Stimulated activated CD4-positive, alpha-beta T cell treated with anti-CD3 and anti-CD28 coated beads, TNF-alpha, amount 100 ng/mL, for 1 hour (primary cell): ENCODE results near the gene GPC1.

Experiments
- DNase-seq, 3 donors: peaks; one replicate each; pipeline ENCODE4 v3.0.0-alpha.2; 2020; ENCODE audit warnings: low read depth in 3 of 3, low spot score in 1 of 3

The GPC1 gene

GRCh38 chr2:240396623-240397541 is 38.6 kb upstream of the GPC1 start:
- DNase-seq, result no peak

- DNase-seq, result no peak
These were observed 37.9 kb upstream of the GPC1 start for GRCh38 chr2:240397542-240397916.

- no peak for DNase-seq
These were observed 37.4 kb upstream of the GPC1 start for GRCh38 chr2:240397924-240398645.

GRCh38 chr2:240398661-240399267 is 36.7 kb upstream of the GPC1 start:
- no peak for DNase-seq

- DNase-seq, result no peak
These were observed 35.8 kb upstream of the GPC1 start for GRCh38 chr2:240399419-240400324.

GRCh38 chr2:240400371-240401161 is 34.9 kb upstream of the GPC1 start:
- no peak for DNase-seq

GRCh38 chr2:240401308-240401707 is 34.2 kb upstream of the GPC1 start:
- no peak for DNase-seq

GRCh38 chr2:240401781-240402551 is 33.5 kb upstream of the GPC1 start:
- no peak for DNase-seq

- no peak for DNase-seq
These were observed 32.7 kb upstream of the GPC1 start for GRCh38 chr2:240402566-240403272.

GRCh38 chr2:240403396-240404104 is 31.9 kb upstream of the GPC1 start:
- no peak for DNase-seq

GRCh38 chr2:240404174-240404852 is 31.1 kb upstream of the GPC1 start:
- no peak for DNase-seq

- no peak for DNase-seq
These were observed 30.3 kb upstream of the GPC1 start for GRCh38 chr2:240405133-240405532.

GRCh38 chr2:240405684-240406313 is 29.7 kb upstream of the GPC1 start:
- no peak for DNase-seq

- no peak for DNase-seq
These were observed 28.4 kb upstream of the GPC1 start for GRCh38 chr2:240407090-240407489.

- no peak for DNase-seq
These were observed 25.5 kb upstream of the GPC1 start for GRCh38 chr2:240410004-240410403.

- DNase-seq, result no peak
These were observed 24.7 kb upstream of the GPC1 start for GRCh38 chr2:240410808-240411207.
